Smooth muscle cell (in vitro differentiated cells): ENCODE data around the gene ANKH. TPM values are rescaled to one million over a fixed set of nuclear protein-coding genes. Genes with fewer than 3 reads are reported as not detected.

Experiments
- DNase-seq: peaks from one replicate; lab custom pipeline; 2025; ENCODE audit not compliant: unreplicated experiment; lab: John Stamatoyannopoulos, UW
- H2AFZ ChIP-seq: fragments of 200-600 bp; sonication (generic); 2 replicates; pipeline ENCODE4 v1.6.0; 2016; ENCODE audit warnings: antibody characterized with exemption, low read depth, mild to moderate bottlenecking
- H3F3A ChIP-seq: fragments of 200-600 bp; sonication (generic); 2 replicates; pipeline ENCODE4 v1.6.0; 2017; ENCODE audit warnings: antibody characterized with exemption, low read depth
- H3K27ac ChIP-seq: fragments of 200-600 bp; sonication (generic); 2 replicates; pipeline ENCODE4 v1.5.1; 2016; ENCODE audit warnings: low read depth, mild to moderate bottlenecking
- H3K27me3 ChIP-seq: fragments of 200-600 bp; sonication (generic); 2 replicates; pipeline ENCODE4 v1.6.1; 2016; ENCODE audit warnings: low read depth, mild to moderate bottlenecking
- H3K36me3 ChIP-seq: fragments of 200-600 bp; sonication (generic); 2 replicates; pipeline ENCODE4 v1.5.1; 2016; ENCODE audit warnings: low read depth
- H3K4me1 ChIP-seq: fragments of 200-600 bp; sonication (generic); 2 replicates; pipeline ENCODE4 v1.5.1; 2016; ENCODE audit warnings: low read depth
- H3K4me2 ChIP-seq: fragments of 200-600 bp; sonication (generic); 2 replicates; pipeline ENCODE4 v1.6.0; 2016; ENCODE audit warnings: mild to moderate bottlenecking
- H3K4me3 ChIP-seq: fragments of 200-600 bp; sonication (generic); 2 replicates; pipeline ENCODE4 v1.5.1; 2016; ENCODE audit warnings: mild to moderate bottlenecking
- H3K79me2 ChIP-seq: fragments of 200-600 bp; sonication (generic); 2 replicates; pipeline ENCODE4 v1.6.0; 2016; ENCODE audit warnings: low read depth, mild to moderate bottlenecking
- H3K9ac ChIP-seq: fragments of 200-600 bp; sonication (generic); 2 replicates; pipeline ENCODE4 v1.6.0; 2016; ENCODE audit warnings: low read depth
- H3K9me3 ChIP-seq: fragments of 200-600 bp; sonication (generic); replicated peaks from 2 replicates; pipeline ENCODE4 v1.5.1; 2016; ENCODE audit warnings: low read depth
- H4K20me1 ChIP-seq: fragments of 200-600 bp; sonication (generic); 2 replicates; pipeline ENCODE4 v1.6.0; 2016; ENCODE audit warnings: low read depth
- WGBS: methylation state at CpG from one replicate; pipeline ENCODE4 v1.1.7; 2016; ENCODE audit warnings: low lambda C conversion rate; 5-methylcytosine and 5-hydroxymethylcytosine counted together
- polyA plus RNA-seq: library from polyadenylated mRNA; unstranded; fragments of >200 nt; fragmentation: Nextera tagmentation; extraction: Ambion mirVana; gene quantifications from 2 replicates; pipeline ENCODE4 v1.2.1, GENCODE V29; 2016
- total RNA-seq: library from RNA; depleted of rRNA; stranded (reverse); fragments of >200 nt; gene quantifications from 2 replicates; pipeline ENCODE4 v1.2.3, GENCODE V29; 2014
- TF ChIP-seq, protein P1 (sequence below): fragments of 200-600 bp; sonication (generic); IDR thresholded peaks from 2 replicates; pipeline ENCODE4 v1.5.1; 2017; ENCODE audit warnings: borderline replicate concordance, mild to moderate bottlenecking, antibody characterized with exemption; ENCODE audit not compliant: insufficient read depth, poor library complexity, severe bottlenecking

ANKH gene
- total and polyA plus RNA-seq, 2 experiments from 2014 or later: 48.0 to 56.6 TPM

DNA sequence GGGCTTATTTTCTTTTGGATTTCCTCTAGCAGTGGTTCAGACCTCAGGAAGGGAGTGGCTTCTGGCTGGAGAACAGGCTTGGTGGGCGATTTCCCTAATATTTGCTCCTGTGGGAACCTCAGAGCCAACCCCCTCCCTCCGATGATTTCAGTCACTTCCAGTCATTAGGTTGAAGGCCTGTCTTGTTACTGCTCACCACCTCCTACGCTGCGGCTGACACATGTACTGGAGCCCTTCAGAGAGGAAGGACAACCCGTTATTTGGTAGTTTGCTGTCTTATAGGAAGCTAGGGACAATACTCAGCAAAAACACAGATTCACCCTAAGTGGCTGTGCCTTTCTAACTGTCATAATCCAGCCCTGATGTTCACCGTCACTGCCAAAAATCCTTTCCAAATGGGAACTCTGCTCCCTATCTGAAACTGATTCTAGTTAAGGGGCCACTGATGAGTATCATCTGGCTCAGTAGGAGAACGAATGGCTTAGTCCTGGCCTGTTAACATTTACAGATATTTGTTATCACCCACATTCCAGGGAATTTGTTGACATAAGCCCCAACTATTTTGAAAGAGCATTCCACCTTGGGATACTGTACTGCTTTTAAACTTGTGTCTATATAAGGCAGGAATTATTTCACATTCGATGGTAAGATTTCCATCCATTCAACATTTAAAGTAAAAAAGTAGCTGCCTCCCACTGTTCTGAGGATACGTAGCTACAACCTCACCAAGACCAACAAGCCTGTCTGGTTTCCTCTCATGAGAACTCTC lies 29.3 kb upstream of the ANKH start:
- Histone ChIP-seq H3K4me2 (peak overlapping the region; percentile 83), H3F3A (peaks cover 17% of the 10 kb centered on the region), H3K4me1 (no peaks in the 10 kb centered on the region), H2AFZ (peak overlapping the region; percentile 5), H3K27ac (peak overlapping the region; percentile 82), H3K36me3 (no peaks in the 10 kb centered on the region), H3K79me2 (no peaks in the 10 kb centered on the region), H4K20me1 (no peaks in the 10 kb centered on the region), H3K4me3 (no peak overlapping the region), H3K27me3 (no peaks in the 10 kb centered on the region), H3K9me3 (no peaks in the 10 kb centered on the region), H3K9ac (peak overlapping the region; percentile 36)
- DNase-seq: no peak
- WGBS: 12% methylated on average over 9 of the region's 9 CpGs
- TF ChIP-seq, protein P1, sequence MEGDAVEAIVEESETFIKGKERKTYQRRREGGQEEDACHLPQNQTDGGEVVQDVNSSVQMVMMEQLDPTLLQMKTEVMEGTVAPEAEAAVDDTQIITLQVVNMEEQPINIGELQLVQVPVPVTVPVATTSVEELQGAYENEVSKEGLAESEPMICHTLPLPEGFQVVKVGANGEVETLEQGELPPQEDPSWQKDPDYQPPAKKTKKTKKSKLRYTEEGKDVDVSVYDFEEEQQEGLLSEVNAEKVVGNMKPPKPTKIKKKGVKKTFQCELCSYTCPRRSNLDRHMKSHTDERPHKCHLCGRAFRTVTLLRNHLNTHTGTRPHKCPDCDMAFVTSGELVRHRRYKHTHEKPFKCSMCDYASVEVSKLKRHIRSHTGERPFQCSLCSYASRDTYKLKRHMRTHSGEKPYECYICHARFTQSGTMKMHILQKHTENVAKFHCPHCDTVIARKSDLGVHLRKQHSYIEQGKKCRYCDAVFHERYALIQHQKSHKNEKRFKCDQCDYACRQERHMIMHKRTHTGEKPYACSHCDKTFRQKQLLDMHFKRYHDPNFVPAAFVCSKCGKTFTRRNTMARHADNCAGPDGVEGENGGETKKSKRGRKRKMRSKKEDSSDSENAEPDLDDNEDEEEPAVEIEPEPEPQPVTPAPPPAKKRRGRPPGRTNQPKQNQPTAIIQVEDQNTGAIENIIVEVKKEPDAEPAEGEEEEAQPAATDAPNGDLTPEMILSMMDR: no peak

DNA sequence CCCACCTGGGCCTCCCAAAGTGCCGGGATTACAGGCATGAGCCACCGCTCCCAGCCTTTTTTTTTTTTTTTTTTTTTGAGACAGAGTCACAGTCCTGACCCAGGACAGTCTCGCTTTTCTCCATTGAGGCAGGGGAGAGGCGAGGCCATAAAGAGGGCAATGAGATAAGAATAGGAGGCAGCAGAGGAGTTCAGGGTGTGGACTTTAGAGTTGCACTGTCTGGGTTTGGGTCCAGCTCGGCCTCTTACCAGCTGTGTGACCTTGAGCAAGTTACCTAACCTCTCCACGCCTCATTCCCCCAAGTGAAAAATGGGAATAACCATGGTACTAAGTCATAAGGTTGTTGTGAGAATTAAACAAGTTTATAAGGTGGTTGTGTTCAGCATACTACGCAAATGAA lies 24.6 kb upstream of the ANKH start:
- H3K27ac ChIP-seq: no peak overlapping the region
- no peak overlapping the region for H2AFZ ChIP-seq
- 92% methylated on average over 7 of the region's 7 CpGs for WGBS
- H3K4me2 ChIP-seq: no peak overlapping the region
- H4K20me1 ChIP-seq: no peaks in the 10 kb centered on the region
- DNase-seq: no peak
- H3K4me1 ChIP-seq: no peaks in the 10 kb centered on the region
- H3K79me2 ChIP-seq: no peaks in the 10 kb centered on the region
- peaks cover 10% of the 10 kb centered on the region for H3F3A ChIP-seq
- TF ChIP-seq, protein P1: no peak
- no peak overlapping the region for H3K4me3 ChIP-seq
- no peaks in the 10 kb centered on the region for H3K9me3 ChIP-seq
- H3K36me3 ChIP-seq: no peaks in the 10 kb centered on the region
- no peak overlapping the region for H3K9ac ChIP-seq
- H3K27me3 ChIP-seq: no peaks in the 10 kb centered on the region

DNA sequence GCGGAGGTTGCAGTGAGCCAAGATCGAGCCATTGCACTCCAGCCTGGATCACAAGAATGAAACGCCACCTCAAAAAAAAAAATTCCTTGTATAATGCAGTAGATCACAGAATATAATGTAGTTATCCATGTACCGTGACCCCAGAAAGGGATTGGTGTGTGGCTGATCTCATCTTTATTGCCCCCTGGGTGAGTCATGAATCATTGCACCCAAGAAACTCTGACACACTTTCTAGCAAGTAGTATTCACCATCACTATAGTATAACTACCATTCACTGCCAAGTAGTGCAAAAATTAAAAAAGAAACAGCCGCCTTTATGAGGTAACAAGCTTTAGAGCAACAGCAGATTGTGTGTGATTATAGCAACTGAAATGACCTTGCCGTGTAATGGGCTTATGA lies 23.7 kb upstream of the ANKH start:
- no peaks in the 10 kb centered on the region for H4K20me1 ChIP-seq
- no peak overlapping the region for H3K27ac ChIP-seq
- H3K4me1 ChIP-seq: no peaks in the 10 kb centered on the region
- TF ChIP-seq, protein P1: no peak
- H3F3A ChIP-seq: peaks cover 3% of the 10 kb centered on the region
- no peak overlapping the region for H3K9ac ChIP-seq
- H3K27me3 ChIP-seq: no peaks in the 10 kb centered on the region
- 92% methylated on average over 6 of the region's 6 CpGs for WGBS
- H3K4me3 ChIP-seq: no peak overlapping the region
- DNase-seq: no peak
- H3K4me2 ChIP-seq: no peak overlapping the region
- no peaks in the 10 kb centered on the region for H3K9me3 ChIP-seq
- no peak overlapping the region for H2AFZ ChIP-seq
- H3K79me2 ChIP-seq: no peaks in the 10 kb centered on the region
- no peaks in the 10 kb centered on the region for H3K36me3 ChIP-seq

DNA sequence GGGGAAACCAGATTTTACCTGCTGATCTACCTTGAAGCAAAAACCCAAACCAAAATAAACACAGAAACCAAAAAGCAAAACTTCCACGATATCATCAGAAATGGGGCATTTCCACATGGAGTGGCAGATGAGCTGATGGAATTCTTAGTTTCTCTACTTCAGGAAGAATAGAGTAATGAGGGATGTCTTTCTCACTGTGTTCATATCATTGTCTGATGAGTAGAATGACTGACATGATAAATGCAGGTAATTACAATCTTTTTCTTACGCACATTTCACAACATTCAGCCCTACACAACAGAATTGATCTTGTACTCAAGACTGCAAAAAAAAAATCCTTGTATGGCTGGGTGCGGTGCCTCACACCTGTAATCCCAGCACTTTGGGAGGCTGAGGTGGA lies 23.2 kb upstream of the ANKH start:
- Histone ChIP-seq H3K9me3 (no peaks in the 10 kb centered on the region), H3K27me3 (no peaks in the 10 kb centered on the region), H3K79me2 (no peaks in the 10 kb centered on the region), H3K4me1 (no peaks in the 10 kb centered on the region), H2AFZ (no peak overlapping the region), H3K4me2 (no peak overlapping the region), H3K4me3 (no peak overlapping the region), H4K20me1 (no peaks in the 10 kb centered on the region), H3K36me3 (no peaks in the 10 kb centered on the region), H3K27ac (no peak overlapping the region), H3F3A (no peaks in the 10 kb centered on the region), H3K9ac (no peak overlapping the region)
- TF ChIP-seq, protein P1: no peak
- DNase-seq: no peak
- 84% methylated on average over 3 of the region's 3 CpGs for WGBS
